NCI-H1048 (cell line): ENCODE data around the gene LHPP.
A peak's percentile ranks its signal among the peaks of the same experiment; 100 is the strongest.
"Not testable (repeated sequence)": the region's sequence is repeated elsewhere in the genome, so short reads cannot be mapped to it uniquely, and the experiment has no call there.

Source experiments
- DNase-seq: peaks from one replicate; lab custom pipeline; 2025; lab: John Stamatoyannopoulos, UW

LHPP gene, protein sequence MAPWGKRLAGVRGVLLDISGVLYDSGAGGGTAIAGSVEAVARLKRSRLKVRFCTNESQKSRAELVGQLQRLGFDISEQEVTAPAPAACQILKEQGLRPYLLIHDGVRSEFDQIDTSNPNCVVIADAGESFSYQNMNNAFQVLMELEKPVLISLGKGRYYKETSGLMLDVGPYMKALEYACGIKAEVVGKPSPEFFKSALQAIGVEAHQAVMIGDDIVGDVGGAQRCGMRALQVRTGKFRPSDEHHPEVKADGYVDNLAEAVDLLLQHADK

DNA sequence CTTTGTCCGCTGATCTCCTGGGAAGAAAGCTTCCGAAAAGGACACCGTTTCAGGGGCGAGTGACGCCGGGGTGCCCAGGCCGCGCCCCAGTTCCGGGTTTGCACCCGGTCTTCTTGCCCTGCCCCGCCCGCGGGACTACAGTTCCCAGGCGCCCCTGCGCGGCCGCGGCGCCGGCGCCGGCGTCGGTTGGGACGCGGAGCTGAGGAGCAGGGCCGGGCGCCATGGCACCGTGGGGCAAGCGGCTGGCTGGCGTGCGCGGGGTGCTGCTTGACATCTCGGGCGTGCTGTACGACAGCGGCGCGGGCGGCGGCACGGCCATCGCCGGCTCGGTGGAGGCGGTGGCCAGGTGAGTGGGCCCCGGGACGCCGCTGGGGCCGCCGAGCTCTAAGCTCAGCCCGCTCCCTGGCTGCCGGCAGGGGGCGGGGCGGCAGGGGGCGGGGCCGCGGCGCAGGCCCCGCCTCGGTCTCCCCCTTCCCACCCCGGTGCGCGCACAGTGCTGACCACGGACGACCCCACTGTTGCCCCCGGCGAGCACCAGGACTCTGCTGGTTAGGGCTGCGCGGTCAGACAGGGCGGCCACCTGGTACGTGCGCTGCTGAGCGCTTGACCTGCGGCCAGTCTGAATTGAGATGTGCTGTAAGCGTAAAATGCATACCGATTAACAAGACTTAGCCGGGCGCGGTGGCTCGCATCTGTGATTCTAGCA is at the start of gene LHPP:
Gene LHPP, plus strand, starts transcription at position 182 of the 706 bp plus-strand sequence. Its CDS starts 40 bp downstream, at position 222.
- peak; percentile 57 for DNase-seq

DNA sequence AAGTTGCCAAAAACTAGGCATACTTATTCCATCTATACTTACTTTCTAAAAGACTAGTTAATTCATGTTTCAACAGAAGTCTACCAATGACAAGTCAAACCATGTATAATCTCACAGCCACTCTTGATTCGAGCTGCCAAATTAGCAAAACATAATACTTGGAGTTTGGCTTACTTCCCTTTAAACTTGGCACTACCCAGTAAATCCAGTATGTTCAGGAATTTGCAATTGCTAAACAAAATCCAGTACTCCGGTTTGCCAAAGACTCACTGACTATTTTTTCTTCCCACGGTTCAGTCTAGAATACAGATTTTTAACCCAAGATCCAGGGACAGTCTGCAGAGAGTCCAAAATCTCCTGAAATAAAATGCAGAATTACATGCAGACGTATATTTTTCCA is 47.5 kb upstream of the LHPP start:
- DNase-seq = no peak

DNA sequence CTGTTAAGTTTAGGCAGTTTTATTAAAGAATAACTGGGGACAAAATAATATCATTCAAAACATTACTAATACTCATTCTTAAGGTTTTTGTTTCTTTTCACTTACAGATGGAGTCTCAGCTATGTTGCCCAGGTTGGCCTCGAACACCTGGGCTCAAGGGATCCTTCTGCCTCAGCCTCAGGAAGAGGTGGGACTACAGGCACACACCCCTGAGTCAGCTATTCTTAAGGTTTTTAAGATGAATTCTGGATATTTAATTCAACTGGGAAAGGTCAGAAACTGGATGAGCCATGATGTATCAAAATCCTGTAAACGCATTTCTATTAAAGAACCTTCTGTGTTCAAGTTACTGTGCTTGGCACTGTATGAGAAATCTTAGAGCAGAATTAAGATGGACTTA is 46.4 kb upstream of the LHPP start:
- DNase-seq = no peak

DNA sequence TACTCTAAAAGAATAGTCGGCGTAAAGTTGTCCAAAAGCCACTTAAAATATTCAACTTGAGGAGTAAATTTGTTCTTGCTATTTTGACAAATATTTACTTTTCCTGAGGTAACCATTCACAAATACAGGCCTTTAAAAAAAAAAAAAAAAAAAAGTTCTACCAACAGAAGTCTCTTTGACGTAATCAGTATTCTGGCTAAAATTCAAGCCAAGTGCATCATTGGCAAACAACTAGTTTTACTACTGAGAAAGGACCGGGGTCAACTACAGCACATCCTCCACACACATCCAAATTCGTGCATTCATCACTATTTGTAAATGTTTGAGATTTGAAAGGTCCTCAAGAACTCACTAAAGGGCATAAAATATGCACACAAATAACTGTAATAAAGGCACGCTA is 44.9 kb upstream of the LHPP start:
- no peak for DNase-seq

DNA sequence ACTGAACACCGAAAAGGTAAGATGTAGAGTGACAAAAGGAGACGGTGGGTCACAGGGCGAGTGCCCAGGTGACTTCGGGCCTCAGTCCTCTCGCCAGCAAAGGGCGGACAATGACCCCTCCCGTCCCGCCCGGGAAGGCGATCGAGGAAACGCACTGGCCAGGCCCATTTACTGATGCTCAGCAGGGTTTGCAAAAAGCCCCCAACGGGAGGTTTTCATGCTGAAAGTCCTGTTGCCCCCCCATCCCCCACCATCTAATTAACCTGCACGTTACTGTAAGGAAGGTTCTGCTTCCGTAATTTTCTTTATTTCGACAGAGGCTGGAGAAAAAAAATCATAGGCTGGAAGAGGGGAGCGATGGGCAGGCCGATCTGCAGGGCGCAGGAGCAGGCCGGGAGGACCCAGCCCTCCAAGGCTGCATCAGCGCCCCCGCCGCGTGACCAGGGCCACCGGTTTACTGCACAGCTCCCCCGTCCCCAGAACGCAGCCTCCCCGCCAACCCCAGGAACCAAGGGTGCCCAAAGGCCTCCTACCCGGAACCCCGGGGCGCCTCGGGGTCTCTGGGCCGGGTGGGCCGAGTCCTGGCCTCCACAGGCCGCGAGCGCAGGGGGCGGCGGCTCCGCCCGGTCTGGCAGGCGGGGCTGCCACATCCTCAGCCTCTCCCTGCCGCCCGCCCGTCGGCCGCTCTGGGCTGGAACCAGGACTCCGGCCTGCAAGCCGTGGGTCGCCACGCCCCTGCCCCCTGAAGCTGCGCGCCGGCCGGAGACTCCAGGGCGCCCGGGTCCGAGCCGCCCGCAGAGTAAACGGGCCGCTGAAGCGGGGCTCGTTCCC is 43.5 kb upstream of the LHPP start:
- DNase-seq = no peak

DNA sequence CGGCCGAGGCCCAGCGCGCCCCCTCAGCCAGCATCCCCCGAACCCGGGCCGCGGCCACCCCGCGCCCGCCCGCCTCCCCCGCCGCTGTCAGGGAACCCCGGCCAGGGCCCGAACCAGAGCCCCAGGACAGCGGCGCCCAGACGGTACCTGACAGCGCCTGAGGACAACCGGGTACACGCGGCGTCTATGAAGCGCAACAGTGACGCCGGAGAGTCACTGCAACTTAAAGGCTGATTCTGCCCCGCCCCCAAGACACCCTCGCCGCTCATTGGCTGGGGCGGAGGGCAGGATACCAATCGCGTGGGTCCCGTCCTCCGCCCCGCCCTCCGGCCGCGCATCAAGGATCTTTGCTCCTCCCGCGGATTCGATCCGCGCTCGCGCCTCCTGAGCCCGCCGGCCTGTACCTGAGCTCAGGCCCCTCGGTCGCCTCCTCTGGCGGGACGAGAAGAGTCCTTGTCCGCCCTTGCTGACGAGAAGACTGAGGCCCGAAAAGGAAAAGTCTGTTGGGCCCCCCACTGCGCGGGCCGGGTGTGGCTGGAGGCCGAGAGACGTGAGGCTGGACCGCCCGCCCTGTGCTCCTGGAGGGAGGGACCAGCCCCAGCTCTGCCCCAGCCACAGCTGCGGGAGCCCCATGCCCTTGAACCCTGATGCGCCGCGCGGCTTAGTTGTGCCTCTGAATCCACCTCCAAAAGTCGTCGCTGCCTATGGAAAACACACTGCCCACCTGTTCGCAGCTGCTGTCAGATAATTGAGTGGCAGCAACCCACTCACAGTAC is 42.7 kb upstream of the LHPP start, which contains the start of gene OAT:
Gene OAT, minus strand, starts transcription at position 198 of the 776 bp plus-strand sequence. CDS start 6,752 bp downstream, outside the sequence.
- peak; percentile 94 for DNase-seq

DNA sequence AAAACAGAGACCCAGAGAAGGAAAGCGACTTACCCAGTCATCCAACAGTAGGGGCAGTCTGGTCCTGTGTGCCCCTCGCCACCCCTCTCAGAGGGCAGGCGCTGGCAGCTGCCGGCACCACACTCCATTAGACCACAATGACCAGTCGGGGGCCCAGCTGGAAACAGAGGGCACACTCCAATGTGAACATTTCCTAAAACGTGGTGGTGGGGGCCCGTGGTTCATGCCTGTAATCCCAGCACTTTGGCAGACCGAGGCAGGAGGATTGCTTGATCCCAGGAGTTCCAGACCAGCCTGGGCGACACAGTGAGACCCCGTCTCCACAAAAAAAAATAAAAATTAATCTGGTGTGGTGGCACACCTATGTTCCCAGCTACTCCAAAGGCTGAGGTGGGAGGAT is 42.0 kb upstream of the LHPP start:
- DNase-seq = no peak

DNA sequence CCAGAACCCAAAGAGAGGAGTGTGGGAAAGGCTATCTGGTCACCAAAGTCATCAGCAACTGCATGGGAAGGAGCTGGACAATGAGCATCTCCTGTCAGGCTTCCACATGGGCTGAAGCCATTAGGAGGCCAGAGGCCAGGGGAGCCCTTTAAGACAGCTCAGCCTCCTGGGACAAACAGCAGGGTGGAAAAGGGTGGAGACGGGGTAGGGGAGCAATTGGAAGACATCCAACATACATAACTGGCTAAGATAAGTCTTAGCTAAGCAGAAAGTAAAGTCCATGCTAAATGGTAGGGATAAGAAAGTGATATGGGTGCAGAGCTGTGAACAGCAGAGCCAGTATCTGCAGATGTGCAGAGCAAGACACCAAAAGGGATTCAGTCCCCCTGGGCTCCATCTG is 41.4 kb upstream of the LHPP start:
- DNase-seq = no peak

DNA sequence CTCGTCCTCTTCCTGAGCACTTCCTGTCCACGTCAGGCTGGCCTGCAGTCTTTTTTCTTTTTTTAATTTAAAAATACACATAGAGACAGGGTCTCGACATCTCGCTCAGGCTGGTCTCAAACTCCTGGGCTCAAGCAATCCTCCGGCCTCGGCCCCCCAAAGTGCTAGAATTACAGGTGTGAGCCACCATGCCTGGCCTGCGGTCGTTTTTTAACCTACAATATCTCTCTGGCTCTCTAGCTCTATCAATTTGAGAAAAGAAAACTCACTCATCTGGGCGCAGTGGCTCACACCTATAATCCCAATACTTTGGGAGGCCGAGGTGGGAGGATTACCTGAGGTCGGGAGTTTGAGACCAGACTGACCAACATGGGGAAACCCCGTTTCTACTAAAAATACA is 38.9 kb upstream of the LHPP start:
- DNase-seq = no peak

DNA sequence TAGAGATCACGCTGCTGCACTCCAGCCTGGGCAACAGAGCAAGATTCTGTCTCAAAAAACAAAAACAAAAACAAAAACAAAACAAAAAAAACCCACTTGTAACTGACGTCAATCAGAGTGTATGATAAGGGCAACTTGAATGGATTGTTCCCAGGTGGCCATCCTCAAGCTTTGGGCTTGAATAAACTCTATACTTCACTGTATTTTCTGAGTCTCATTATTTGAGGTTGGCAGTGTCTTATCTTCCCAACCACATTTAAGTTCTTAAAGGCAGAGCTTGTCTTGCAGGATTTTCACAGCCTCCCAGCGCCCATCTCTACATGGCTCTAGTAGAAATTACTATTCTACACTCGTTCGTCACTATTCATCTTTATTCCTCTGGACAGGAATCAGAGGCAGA is 37.8 kb upstream of the LHPP start:
- no peak for DNase-seq

DNA sequence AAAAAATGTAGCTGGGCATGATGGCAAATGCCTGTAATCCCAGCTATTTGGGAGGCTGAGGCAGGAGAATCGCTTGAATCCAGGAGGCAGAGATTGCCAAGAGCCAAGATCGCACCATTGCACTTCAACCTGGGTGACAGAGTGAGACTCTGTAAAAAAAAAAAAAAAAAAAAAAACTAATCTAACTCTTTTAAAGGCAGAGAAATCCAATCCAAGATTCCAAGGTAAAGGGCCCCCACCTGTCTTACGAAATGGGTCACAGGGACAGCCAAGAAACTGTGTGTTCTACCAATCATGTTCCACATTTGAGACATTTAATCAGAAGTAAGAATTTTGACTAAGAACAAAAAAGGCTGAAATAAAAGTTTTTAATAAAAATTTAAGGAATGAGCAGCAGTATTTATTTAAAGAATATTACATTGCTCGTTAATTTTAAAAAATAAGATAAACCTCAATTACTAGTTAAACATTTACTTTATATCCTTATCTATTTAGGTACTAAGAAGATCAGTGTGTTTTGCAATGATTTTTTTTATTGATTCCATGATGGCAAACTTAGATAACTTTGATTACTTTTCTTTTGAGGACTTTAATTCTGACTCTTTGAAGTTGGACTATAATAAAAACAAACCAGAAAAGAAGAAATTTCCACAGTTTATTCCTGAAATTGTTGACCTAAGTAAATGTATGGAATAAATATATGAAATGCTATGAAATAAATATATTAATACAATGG is 36.2 kb upstream of the LHPP start:
- DNase-seq = no peak

DNA sequence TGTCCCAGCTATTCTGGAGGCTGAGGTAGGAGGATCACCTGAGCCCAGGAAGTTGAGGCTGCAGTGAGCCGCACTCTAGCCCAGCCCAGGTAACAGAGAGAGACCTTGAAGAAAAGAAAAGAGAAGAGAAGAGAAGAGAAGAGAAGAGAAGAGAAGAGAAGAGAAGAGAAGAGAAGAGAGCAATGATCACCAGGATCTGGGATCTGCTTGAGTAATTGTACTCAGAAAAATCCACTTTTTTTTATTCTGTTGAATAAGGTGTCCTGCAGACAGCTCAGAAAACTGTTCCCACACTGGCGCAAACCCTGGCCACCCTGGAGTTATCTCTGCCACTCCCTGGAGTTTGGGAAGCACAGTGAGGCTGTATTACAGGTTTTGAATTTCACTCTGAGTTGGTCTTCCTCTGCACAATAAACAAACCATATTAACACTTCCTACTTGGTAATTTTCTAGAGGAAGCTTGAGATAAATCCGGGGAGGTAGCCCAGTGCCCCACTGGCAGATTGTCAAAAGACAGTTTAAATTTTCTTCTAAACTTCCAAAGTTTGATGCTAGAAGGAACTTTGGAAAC is 33.3 kb upstream of the LHPP start:
- DNase-seq = no peak

DNA sequence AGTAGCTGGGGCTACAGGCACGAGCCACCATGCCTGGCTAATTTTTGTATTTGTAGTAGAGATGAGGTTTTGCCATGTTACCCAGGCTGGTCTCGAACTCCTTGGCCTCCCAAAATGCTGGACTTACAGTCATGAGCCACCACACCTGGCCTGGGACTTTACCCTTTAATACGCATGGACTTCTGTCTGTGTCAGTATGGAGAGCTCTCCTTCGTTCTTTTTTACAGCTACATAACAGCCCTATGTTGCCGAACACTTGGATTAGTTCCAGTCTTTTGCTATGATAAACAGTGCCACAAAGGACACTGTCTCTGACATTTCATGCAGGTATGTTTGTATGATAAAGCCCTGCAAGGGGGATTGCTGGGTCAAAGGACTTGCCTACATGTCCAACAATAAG is 32.0 kb upstream of the LHPP start:
- no peak for DNase-seq

DNA sequence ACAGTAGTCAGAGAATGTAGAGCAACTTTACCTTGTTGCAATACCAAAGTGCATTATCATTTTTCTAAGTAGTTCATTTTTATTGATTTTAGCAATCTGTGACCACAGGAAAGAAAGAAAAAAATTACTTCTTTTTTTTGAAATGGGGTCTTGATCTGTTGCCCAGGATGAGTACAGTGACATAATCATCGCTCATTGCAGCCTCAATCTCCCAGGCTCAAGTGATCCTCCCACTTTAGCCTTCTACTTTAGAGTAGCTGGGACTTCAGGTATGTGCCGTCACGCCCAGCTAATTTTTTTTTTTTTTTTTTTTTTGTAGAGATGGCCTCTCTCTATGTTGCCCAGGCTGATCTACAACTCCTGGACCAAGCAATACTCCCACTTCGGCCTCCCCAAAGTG is 31.5 kb upstream of the LHPP start:
- DNase-seq = no peak

DNA sequence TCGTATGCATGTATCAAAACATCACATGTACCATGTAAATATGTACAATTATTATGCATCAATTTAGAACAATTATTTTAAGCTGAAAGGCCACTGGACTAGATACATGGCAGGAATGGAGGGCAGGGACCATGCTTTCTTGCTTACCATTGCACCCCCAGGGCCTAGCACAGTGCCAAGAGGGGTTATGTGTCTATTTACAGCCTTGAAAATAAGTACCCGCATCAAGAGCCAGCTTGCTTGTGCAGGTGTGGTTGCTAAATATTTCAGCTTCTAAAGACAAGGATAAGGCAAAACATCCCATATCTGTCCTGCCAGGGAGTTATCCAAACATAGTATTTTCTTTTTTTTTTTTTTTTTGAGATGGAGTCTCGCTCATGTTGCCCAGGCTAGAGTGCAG is 28.2 kb upstream of the LHPP start:
- DNase-seq = no peak

DNA sequence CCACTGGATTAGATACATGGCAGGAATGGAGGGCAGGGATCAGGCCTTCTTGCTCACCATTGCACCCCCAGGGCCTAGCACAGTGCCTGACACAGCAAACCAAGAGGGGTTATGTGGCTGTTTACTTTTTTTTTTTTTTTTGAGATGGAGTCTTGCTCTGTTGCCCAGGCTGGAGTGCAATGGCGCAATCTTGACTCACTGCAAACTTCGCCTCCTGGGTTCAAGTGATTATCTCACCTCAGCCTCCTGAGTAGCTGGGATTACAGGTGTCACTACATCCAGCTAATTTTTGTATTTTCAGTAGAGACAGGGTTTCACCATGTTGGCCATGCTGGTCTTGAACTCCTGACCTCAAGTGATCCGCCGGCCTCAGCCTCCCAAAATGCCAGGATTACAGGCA is 25.9 kb upstream of the LHPP start:
- DNase-seq = not testable (repeated sequence)

DNA sequence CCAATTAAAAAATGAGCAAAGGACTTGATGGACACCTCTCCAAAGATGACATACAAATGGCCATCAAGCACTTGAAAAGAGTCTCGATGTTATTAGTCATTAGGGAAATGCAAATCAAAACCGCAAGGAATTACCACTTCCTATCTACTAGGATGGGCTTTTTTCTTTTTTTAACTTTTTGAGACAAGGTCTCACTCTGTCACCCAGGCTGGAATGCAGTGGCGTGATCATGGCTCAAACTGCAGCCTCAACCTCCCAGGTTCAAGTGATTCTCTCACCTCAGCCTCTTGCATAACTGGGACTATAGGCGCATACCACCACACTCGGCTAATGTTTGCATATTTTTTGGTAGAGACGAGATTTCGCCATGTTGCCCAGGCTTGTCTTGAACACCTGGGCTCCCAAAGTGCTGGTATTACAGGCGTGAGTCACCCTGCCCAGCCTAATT is 25.4 kb upstream of the LHPP start:
- no peak for DNase-seq

DNA sequence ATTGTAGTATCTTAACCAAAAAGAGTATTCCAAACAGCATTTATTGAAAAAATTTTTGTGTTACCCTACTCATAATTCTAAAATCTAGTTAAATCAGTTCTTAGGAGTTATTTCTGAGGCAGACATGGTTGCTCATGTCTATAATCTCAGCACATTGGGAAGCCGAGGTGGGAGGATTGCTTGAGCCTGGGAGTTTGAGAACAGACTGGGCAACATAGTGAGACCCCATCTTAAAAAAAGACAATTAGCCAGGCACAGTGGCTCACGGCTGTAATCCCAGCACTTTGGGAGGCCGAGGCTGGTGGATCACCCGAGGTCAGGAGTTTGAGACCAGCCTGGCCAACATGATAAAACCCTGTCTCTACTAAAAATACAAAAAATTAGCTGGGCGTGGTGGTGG is 19.9 kb upstream of the LHPP start:
- DNase-seq = not testable (repeated sequence)

DNA sequence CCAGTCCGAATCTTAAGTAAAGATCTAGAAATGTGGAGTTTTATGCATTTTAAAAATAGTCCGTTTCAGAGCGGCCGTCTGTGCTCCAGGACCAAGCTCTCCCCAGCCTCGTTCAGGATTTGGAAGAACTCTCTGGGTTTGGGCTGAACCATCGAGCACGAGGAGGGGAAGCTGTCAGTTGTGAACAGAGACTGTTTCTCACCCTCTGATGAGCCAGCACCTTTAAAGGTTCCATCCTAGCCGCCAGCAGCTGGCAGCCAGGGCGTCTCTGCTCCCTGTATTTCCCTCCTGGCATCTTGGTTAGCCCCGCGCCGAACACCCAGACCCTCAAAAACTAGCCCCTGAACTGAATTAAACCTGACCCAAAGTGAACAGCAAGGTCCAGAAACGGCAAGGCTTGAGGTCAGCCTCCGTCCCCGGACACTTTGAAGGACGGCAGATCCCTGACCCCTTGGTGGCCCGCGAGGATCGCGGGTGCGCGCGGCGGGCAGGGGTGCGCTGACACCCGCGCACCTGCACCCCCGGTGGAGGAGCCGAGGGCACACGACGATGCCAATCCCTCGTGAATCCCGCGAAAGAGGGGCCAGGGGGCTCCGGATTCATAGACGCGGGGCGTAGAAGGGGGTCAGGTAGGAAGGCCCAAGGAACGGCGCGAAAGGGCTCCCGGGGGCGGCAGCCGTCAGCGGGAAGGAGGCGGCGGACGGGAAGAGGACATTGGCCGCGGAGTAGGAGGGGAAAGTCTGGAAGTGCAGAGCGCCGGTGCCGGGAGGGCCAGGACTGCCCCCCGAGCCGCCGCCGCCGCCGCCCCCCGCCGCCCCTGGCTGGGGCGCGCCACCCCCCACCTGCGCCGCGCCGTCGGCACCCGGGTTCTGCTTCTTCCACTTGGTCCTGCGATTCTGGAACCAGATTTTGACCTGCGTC is 14.5 kb upstream of the LHPP start:
- no peak for DNase-seq
